Mesenchymal stem cell (in vitro differentiated cells and primary cell): Measurements from ENCODE around the gene GAS7.
A peak's percentile ranks its signal among the peaks of the same experiment; 100 is the strongest.

Source experiments
- DNase-seq: peaks from one replicate; pipeline ENCODE4 v3.0.0-alpha.2; 2013
- H2AFZ ChIP-seq: one replicate; pipeline ENCODE4 v1.6.1; 2013; ENCODE audit warnings: low read depth, mild to moderate bottlenecking, control low read depth, inconsistent platforms, low read length, moderate library complexity
- H2AK5ac ChIP-seq: 2 replicates; pipeline ENCODE4 v1.6.1; 2013; ENCODE audit warnings: low read length, moderate library complexity, mild to moderate bottlenecking, inconsistent platforms; ENCODE audit not compliant: severe bottlenecking
- H2BK120ac ChIP-seq: one replicate; pipeline ENCODE4 v1.6.1; 2013; ENCODE audit warnings: low read depth, mild to moderate bottlenecking, inconsistent platforms, low read length, moderate library complexity
- H2BK12ac ChIP-seq, 2 experiments: one replicate each; pipeline ENCODE4 v1.6.1; 2013; ENCODE audit warnings: inconsistent platforms in 2 of 2, low read length in 2 of 2, mild to moderate bottlenecking in 2 of 2, moderate library complexity in 2 of 2, control low read depth in 1 of 2
- H2BK15ac ChIP-seq: one replicate; pipeline ENCODE4 v1.6.1; 2013; ENCODE audit warnings: mild to moderate bottlenecking, low read depth, inconsistent platforms; ENCODE audit not compliant: poor library complexity, severe bottlenecking
- H2BK5ac ChIP-seq: 2 replicates; pipeline ENCODE4 v1.6.1; 2013; ENCODE audit warnings: low read depth, mild to moderate bottlenecking, low read length, control low read depth, inconsistent platforms; ENCODE audit not compliant: poor library complexity, severe bottlenecking
- H3K14ac ChIP-seq, 2 experiments: one replicate each; pipeline ENCODE4 v1.6.1; 2013; ENCODE audit warnings: inconsistent platforms in 2 of 2, low read length in 2 of 2, control low read depth in 1 of 2, mild to moderate bottlenecking in 1 of 2, moderate library complexity in 1 of 2
- H3K18ac ChIP-seq, 2 experiments: one replicate each; pipeline ENCODE4 v1.6.1; 2013; ENCODE audit warnings: inconsistent platforms in 2 of 2, low read length in 2 of 2, control low read depth in 1 of 2, low read depth in 1 of 2, mild to moderate bottlenecking in 1 of 2
- H3K23ac ChIP-seq, 2 experiments: one replicate each; pipeline ENCODE4 v1.6.1; 2013; ENCODE audit warnings: inconsistent platforms in 2 of 2, low read length in 2 of 2, mild to moderate bottlenecking in 2 of 2, moderate library complexity in 2 of 2, control low read depth in 1 of 2
- H3K27ac ChIP-seq: 2 replicates; pipeline ENCODE4 v1.5.1; 2013; ENCODE audit warnings: mild to moderate bottlenecking, moderate library complexity, low read length, control low read depth, inconsistent platforms; ENCODE audit not compliant: poor library complexity, severe bottlenecking
- H3K27me3 ChIP-seq, 2 experiments: 2 replicates each; pipeline versions ENCODE4 v1.6.1 to v1.7.0; 2013; ENCODE audit warnings: low read length in 2 of 2, mild to moderate bottlenecking in 2 of 2, moderate library complexity in 2 of 2, control low read depth in 1 of 2, inconsistent platforms in 1 of 2; ENCODE audit not compliant: control insufficient read depth in 1 of 2, insufficient read depth in 1 of 2
- H3K36me3 ChIP-seq, 2 experiments: 2 replicates each; pipeline versions ENCODE4 v1.6.1 to v1.7.0; 2013; ENCODE audit warnings: low read length in 2 of 2, control low read depth in 1 of 2, inconsistent platforms in 1 of 2, low read depth in 1 of 2, mild to moderate bottlenecking in 1 of 2; ENCODE audit not compliant: insufficient read depth in 2 of 2, control insufficient read depth in 1 of 2
- H3K4ac ChIP-seq, 2 experiments: one replicate each; pipeline ENCODE4 v1.6.1; 2013; ENCODE audit warnings: inconsistent platforms in 2 of 2, low read length in 2 of 2, mild to moderate bottlenecking in 2 of 2, moderate library complexity in 2 of 2, control low read depth in 1 of 2, low read depth in 1 of 2
- H3K4me1 ChIP-seq: 2 replicates; pipeline ENCODE4 v1.6.1; 2013; ENCODE audit warnings: low read depth, low read length, control low read depth; ENCODE audit not compliant: control insufficient read depth, insufficient read depth
- H3K4me2 ChIP-seq: 2 replicates; pipeline ENCODE4 v1.6.1; 2013; ENCODE audit warnings: low read length, mild to moderate bottlenecking, inconsistent platforms; ENCODE audit not compliant: poor library complexity, severe bottlenecking
- H3K4me3 ChIP-seq, 2 experiments: 2 replicates each; pipeline versions ENCODE4 v1.5.1 to v1.7.0; 2013; ENCODE audit warnings: low read length in 2 of 2, mild to moderate bottlenecking in 2 of 2, control low read depth in 1 of 2, low read depth in 1 of 2; ENCODE audit not compliant: insufficient read depth in 1 of 2
- H3K79me1 ChIP-seq: replicated peaks from 2 replicates; pipeline ENCODE4 v1.6.1; 2013; ENCODE audit warnings: mild to moderate bottlenecking, control low read depth, low read length, inconsistent platforms; ENCODE audit not compliant: poor library complexity, severe bottlenecking
- H3K9ac ChIP-seq: 2 replicates; pipeline ENCODE4 v1.7.0; 2013; ENCODE audit warnings: mild to moderate bottlenecking, low read length, moderate library complexity
- H3K9me3 ChIP-seq: 2 replicates; pipeline ENCODE4 v1.7.0; 2013; ENCODE audit warnings: mild to moderate bottlenecking, low read length; ENCODE audit not compliant: control insufficient read depth
- H4K8ac ChIP-seq: one replicate; pipeline ENCODE4 v1.6.1; 2013; ENCODE audit warnings: inconsistent platforms, mild to moderate bottlenecking, low read length, moderate library complexity
- H4K91ac ChIP-seq: one replicate; pipeline ENCODE4 v1.6.1; 2013; ENCODE audit warnings: mild to moderate bottlenecking, low read length, inconsistent platforms
- WGBS: methylation state at CpG from one replicate; pipeline ENCODE4 v1.1.7; 2013; ENCODE audit warnings: mixed read lengths; 5-methylcytosine and 5-hydroxymethylcytosine counted together

Gene GAS7

GRCh38 chr17:10216213-10216938 is 18.0 kb upstream of the GAS7 start:
- H3K36me3 ChIP-seq, result no peaks in the 10 kb centered on the region
- no peaks in the 10 kb centered on the region for H3K79me1 ChIP-seq
- H3K23ac ChIP-seq, result no peak overlapping the region
- H3K14ac ChIP-seq, result no peak overlapping the region
- H3K9me3 ChIP-seq, result peaks cover 5% of the 10 kb centered on the region
- H3K27ac ChIP-seq, result no peak overlapping the region
- no peak for DNase-seq
- no peak overlapping the region for H2AFZ ChIP-seq
- no peak overlapping the region for H2BK5ac ChIP-seq
- H2BK120ac ChIP-seq, result no peak overlapping the region
- no peak overlapping the region for H2AK5ac ChIP-seq
- peaks cover 3% of the 10 kb centered on the region in 2 experiments for H3K27me3 ChIP-seq
- peak overlapping the region; percentile 2 for H4K91ac ChIP-seq
- no peak overlapping the region for H2BK12ac ChIP-seq
- no peak overlapping the region for H3K18ac ChIP-seq
- no peak overlapping the region for H3K9ac ChIP-seq
- no peak overlapping the region for H3K4me3 ChIP-seq
- H4K8ac ChIP-seq, result no peak overlapping the region
- H2BK15ac ChIP-seq, result no peak overlapping the region
- peak overlapping the region; percentile 33 for H3K4me2 ChIP-seq
- 39% methylated on average over 14 of the region's 15 CpGs for WGBS
- peaks cover 5% of the 10 kb centered on the region for H3K4me1 ChIP-seq
- no peak overlapping the region for H3K4ac ChIP-seq

GRCh38 chr17:10215286-10215685 is 16.9 kb upstream of the GAS7 start:
- H2BK5ac ChIP-seq, result no peak overlapping the region
- H3K36me3 ChIP-seq, result no peaks in the 10 kb centered on the region
- 99% methylated on average over 5 of the region's 8 CpGs for WGBS

GRCh38 chr17:10211666-10212065 is 13.3 kb upstream of the GAS7 start:
- Histone ChIP-seq H3K4me2 (no peak overlapping the region), H2BK12ac (no peak overlapping the region), H3K36me3 (no peaks in the 10 kb centered on the region), H3K27me3 (peaks cover 0 to 4% of the 10 kb centered on the region in 2 experiments), H3K4ac (no peak overlapping the region), H4K8ac (no peak overlapping the region), H3K27ac (no peak overlapping the region), H3K79me1 (no peaks in the 10 kb centered on the region), H3K9ac (no peak overlapping the region), H3K18ac (no peak overlapping the region), H2BK15ac (no peak overlapping the region), H3K14ac (no peak overlapping the region), H3K23ac (no peak overlapping the region), H3K9me3 (no peaks in the 10 kb centered on the region), H2AK5ac (no peak overlapping the region), H2BK120ac (no peak overlapping the region), H4K91ac (no peak overlapping the region), H2BK5ac (no peak overlapping the region), H3K4me3 (no peak overlapping the region), H2AFZ (no peak overlapping the region), H3K4me1 (peaks cover 5% of the 10 kb centered on the region)
- 96% methylated on average over 8 of the region's 8 CpGs for WGBS
- DNase-seq, result no peak

More at GRCh38 chr17:10215286-10215685, 16.9 kb upstream of the GAS7 start:
- Histone ChIP-seq H2BK12ac (no peak overlapping the region), H2BK15ac (no peak overlapping the region), H2BK120ac (no peak overlapping the region), H3K4ac (no peak overlapping the region), H3K9ac (no peak overlapping the region), H4K8ac (no peak overlapping the region), H3K79me1 (no peaks in the 10 kb centered on the region), H3K4me3 (no peak overlapping the region), H3K4me1 (peaks cover 5% of the 10 kb centered on the region), H2AFZ (no peak overlapping the region), H3K18ac (no peak overlapping the region), H3K4me2 (no peak overlapping the region), H3K14ac (peak overlapping the region in 1 of 2 experiments; percentile 41), H3K9me3 (peaks cover 5% of the 10 kb centered on the region), H2AK5ac (no peak overlapping the region), H3K27ac (no peak overlapping the region), H4K91ac (no peak overlapping the region), H3K23ac (no peak overlapping the region), H3K27me3 (peaks cover 3% of the 10 kb centered on the region in 2 experiments)
- DNase-seq, result no peak

GRCh38 chr17:10210151-10210574 is 11.8 kb upstream of the GAS7 start:
- peak; percentile 22 for DNase-seq

More at GRCh38 chr17:10210151-10210574, 11.8 kb upstream of the GAS7 start:
- Histone ChIP-seq H3K4me2 (no peak overlapping the region), H2BK12ac (no peak overlapping the region), H3K4me1 (no peaks in the 10 kb centered on the region), H3K36me3 (no peaks in the 10 kb centered on the region), H3K4ac (no peak overlapping the region), H2AFZ (no peak overlapping the region), H3K27me3 (peaks cover 0 to 4% of the 10 kb centered on the region in 2 experiments), H3K79me1 (no peaks in the 10 kb centered on the region), H2BK120ac (no peak overlapping the region), H2BK15ac (no peak overlapping the region), H4K91ac (no peak overlapping the region), H3K14ac (no peak overlapping the region), H3K18ac (no peak overlapping the region), H3K9me3 (peaks cover 8% of the 10 kb centered on the region), H3K9ac (no peak overlapping the region), H3K23ac (no peak overlapping the region), H4K8ac (no peak overlapping the region), H2BK5ac (no peak overlapping the region), H3K27ac (no peak overlapping the region), H3K4me3 (no peak overlapping the region), H2AK5ac (no peak overlapping the region)
- WGBS, result 79% methylated on average over 6 of the region's 6 CpGs
